Stimulated activated naive CD4-positive, alpha-beta T cell treated with Interleukin-2 at 50 U/mL for 16 hours (primary cell): Measurements from ENCODE around the gene P2RY8.

ENCODE experiments used
- DNase-seq: peaks from one replicate; lab custom pipeline; 2025; lab: John Stamatoyannopoulos, UW

P2RY8 gene

GRCh38 chrX:1417921-1418771 lies 118.8 kb downstream of the P2RY8 start:
- no peak for DNase-seq

DNA sequence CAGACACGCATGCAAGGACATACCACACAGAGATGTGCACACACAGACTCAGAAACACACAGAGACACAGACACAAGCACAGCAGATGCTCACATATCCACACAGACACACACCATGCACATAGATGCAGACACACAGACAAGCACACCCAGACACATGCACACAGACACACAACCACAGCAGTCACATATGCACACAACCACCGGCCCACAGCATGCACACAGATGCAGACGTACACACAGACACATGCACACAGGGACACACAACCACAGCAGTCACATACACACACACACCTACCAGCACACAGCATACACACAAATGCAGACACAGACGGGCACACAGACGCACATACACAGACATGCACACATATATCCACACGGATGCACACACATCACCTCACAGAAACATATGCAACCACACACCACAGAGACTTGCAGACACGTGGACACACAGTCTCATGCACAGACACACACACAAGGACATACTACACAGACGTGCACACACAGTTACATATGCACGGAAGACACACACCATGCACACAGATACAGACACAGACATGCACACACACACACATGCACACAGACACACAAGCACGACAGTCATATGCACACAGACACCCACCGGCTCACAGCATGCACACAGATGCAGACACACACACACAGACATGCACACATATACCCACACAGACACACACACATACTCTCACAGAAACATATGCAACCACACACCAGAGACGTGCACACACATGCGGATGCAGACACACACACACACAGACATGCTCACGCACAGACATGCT lies 119.8 kb downstream of the P2RY8 start:
- DNase-seq, result no peak

GRCh38 chrX:1416327-1416784 lies 120.6 kb downstream of the P2RY8 start:
- no peak for DNase-seq
